SK-N-DZ (cell line): Measurements from ENCODE around the gene C1QL3.

Experiments used
- DNase-seq: peaks from one replicate; pipeline ENCODE4 v3.0.0-alpha.2; 2015; ENCODE audit warnings: low spot score
- small RNA-seq, 2 experiments: library from RNA; depleted of rRNA; stranded (forward); fragments of <200 nt; gene quantifications; one replicate each; pipeline ENCODE3, GENCODE V24; 2014

The C1QL3 gene

DNA sequence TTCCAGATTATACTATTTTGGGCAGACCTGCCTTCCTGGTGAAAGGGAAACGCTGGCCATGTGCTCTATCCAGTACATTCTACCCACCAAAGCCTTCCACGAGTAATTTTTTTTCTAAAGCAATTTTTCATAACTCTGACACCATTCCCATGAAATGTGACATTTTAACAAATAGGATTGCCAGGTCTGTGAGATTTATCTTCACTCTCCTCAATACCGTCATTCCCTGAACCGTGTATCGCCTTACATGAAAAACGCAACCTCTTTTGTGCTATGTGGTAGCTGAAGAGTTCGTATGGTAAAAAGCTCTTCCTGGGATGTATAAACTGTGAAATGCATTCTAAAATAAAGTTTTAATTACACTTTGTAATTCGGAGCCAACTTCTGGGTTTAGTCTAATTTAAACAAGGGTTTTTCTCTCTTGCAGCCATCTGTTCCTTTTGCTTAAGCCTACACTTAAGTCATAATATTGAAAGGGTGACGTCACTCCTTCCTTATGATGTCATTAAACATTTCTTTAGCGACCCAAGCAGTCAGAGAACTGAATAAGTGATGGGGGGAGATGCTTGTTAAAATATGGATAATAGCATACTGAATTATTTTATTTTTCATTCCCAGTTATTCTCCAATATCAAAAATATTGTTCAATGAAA is 27.7 kb downstream of the C1QL3 start:
- no peak for DNase-seq

DNA sequence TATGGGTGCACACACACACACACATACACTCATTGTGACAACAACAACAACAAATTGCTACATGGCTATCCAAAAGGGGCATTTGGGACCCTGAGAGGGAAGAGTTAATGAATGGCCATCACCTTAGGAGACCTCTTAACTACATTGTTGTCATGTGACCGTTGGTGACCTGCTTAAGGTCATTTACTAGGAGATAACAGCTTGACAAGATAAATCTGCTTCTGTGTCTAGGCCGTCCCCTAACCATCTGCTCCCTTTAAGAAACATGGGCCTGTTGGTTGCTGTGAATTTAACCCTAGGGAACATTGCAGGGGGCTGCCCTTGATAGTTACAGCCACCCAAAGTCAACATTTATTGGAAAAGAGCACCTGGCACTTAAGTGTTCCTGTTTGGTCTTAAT is 29.7 kb downstream of the C1QL3 start:
- DNase-seq: peak; percentile 98

DNA sequence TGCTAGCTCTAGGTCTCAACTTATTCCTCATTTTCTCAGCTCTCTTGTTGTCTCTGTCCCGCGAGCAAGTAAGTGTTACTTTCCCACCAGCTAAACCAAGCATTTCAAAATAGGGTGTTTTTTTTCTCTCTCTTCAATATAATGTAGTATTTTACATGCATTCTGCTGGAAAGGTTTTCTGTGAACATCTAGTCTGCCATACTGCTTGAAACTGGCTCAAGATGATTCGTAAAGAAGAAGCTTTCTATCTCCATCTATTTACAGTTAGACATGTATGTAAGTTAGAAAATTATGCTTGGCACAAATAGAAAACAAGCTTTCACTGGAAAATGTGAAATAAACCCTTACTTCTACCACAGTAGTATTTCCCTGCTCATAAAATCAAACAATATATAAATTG is 31.2 kb downstream of the C1QL3 start:
- no peak for DNase-seq

- DNase-seq: no peak
Observed at GRCh38 chr10:16483241-16483917, 38.3 kb downstream of the C1QL3 start.

DNA sequence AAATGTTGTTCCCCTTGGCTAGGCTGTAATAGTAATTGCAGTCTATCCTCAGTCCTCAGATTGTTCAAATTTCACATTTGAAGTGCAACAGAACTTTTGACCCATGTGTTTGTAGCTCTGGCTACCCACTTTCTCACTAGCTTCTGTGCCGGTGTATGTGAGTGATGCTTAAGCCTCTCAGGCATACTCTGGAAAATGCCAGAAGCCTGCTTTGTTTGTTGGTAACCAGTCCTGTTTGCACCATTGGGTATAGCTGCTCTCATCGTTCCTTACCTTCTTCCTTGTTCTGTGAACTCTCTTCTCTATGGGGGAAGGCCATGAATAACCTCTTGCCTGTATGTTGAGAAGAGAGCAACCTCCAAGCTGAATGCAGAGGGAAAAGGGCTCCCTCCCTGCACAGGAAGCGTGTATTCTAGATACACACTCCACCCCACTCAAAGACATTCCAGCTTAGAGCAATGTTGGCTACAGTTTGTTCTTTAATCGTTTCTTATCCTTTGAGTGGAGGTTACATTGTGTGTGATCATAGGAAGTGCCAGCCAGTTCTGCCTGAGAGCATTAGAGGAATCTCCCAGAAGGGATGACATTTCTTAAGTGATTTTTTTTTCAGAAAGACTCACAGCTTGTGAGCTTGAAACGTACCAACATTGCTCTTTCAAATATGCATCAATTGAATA is 40.5 kb downstream of the C1QL3 start:
- no peak for DNase-seq

GRCh38 chr10:16478801-16479200 is 42.9 kb downstream of the C1QL3 start:
- DNase-seq: no peak

DNA sequence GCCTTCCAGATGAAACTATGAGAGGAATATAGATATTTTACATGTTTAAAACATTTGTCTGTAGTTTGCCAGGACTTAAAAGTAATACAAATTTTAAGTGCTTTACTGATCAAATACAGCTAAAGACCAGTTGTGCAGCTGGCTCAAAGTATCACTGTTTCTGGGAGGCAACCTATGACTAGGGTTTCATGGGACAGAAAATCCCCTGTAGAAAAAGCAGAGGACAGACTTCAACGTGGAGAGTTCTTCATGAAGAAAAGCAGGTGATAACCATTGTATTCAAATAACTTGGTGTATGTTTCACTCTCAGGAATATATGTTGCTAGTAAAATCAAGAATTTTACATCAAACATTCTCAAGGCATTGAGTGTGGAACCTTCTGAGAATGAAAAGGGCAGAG is 43.9 kb downstream of the C1QL3 start:
- no peak for DNase-seq

GRCh38 chr10:16472828-16473227 is 48.9 kb downstream of the C1QL3 start:
- DNase-seq: no peak

GRCh38 chr10:16470747-16471146 is 50.9 kb downstream of the C1QL3 start:
- peak; percentile 25 for DNase-seq

DNA sequence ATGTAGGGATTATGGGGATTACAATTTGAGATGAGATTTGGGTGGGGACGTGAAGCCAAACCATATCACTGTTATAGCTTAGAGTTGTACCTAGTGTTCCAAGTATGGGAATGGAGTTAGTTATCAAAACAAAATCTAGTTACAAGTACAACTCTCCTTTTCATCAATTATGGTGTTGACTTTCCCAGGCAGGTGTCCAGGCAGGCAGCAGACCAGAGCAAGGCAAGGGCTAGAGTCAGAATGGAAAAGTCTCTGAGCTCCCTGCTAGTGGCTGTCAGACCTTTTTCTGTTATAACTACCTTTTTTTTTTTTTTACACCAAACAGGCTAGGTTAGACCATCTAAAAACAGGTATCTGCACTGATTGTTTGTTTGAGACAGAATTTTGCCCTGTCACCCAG is 55.7 kb downstream of the C1QL3 start:
- DNase-seq: no peak

Small RNA genes lying within 50 kb of the gene (small RNA-seq; reads per million reads assigned to genes)
- 0.18 to 3.5 reads per million in 2 experiments for gene RNU2-18P
